H1 (cell line): Measurements from ENCODE around the gene KIR2DL4. TPM values are rescaled to one million over a fixed set of nuclear protein-coding genes. Genes with fewer than 3 reads are reported as not detected.
"Not testable (repeated sequence)": the region's sequence is repeated elsewhere in the genome, so short reads cannot be mapped to it uniquely, and the experiment has no call there.

Experiments
- CTCF ChIA-PET: fragments of 300-600 bp; sonication (Branson Sonifier 250); formaldehyde crosslinking; loops from one replicate; lab custom pipeline; 2021; ENCODE audit not compliant: partially characterized antibody; lab: Charles Lee
- POLR2A ChIA-PET: fragments of 300-600 bp; sonication (Branson Sonifier 250); formaldehyde crosslinking; loops from one replicate; lab custom pipeline; 2021; ENCODE audit warnings: inconsistent platforms; ENCODE audit not compliant: partially characterized antibody; lab: Charles Lee
- DNase-seq, 2 experiments: peaks; one replicate each; pipeline versions ENCODE4 v3.0.0 to v3.0.0-alpha.2; 2010 to 2022; ENCODE audit warnings: low spot score in 2 of 2, low read depth in 1 of 2, mixed read lengths in 1 of 2
- FAIRE-seq: peaks from 2 replicates; lab custom pipeline; 2011; peaks lifted over from hg19 to GRCh38; lab: Jason Lieb, UNC
- H2AFZ ChIP-seq: 2 replicates; pipeline ENCODE4 v1.8.1; 2012; ENCODE audit warnings: low read length, inconsistent platforms
- H2AK5ac ChIP-seq: 2 replicates; pipeline ENCODE4 v1.6.1; 2013; ENCODE audit warnings: low read depth, low read length
- H2BK120ac ChIP-seq: replicated peaks from 2 replicates; pipeline ENCODE3; 2013; ENCODE audit warnings: low read depth, low read length, inconsistent platforms
- H2BK12ac ChIP-seq: 2 replicates; pipeline ENCODE4 v1.6.1; 2013; ENCODE audit warnings: low read depth, low read length
- H2BK15ac ChIP-seq: 2 replicates; pipeline ENCODE4 v1.6.1; 2013; ENCODE audit warnings: low read length
- H2BK20ac ChIP-seq: 2 replicates; pipeline ENCODE4 v1.6.1; 2013; ENCODE audit warnings: low read length
- H2BK5ac ChIP-seq: 2 replicates; pipeline ENCODE4 v1.6.1; 2013; ENCODE audit warnings: low read depth, low read length
- H3K14ac ChIP-seq: 2 replicates; pipeline ENCODE4 v1.6.1; 2013; ENCODE audit warnings: inconsistent platforms; ENCODE audit not compliant: insufficient read length
- H3K18ac ChIP-seq: 2 replicates; pipeline ENCODE4 v1.6.1; 2013; ENCODE audit warnings: low read length; ENCODE audit errors: extremely low read depth
- H3K23ac ChIP-seq: 2 replicates; pipeline ENCODE4 v1.6.1; 2013; ENCODE audit warnings: inconsistent platforms; ENCODE audit not compliant: insufficient read length
- H3K23me2 ChIP-seq: 2 replicates; pipeline ENCODE4 v1.6.1; 2013; ENCODE audit warnings: low read depth, low read length
- H3K27ac ChIP-seq: 2 replicates; pipeline ENCODE4 v1.6.1; 2011; ENCODE audit warnings: low read depth, low read length, inconsistent platforms
- H3K27me3 ChIP-seq, 4 experiments: replicated peaks in 1 of 4; 1 replicate in 1 of 4; 2 replicates in 3 of 4; pipeline versions ENCODE4 v1.6.1 to v1.8.1; 2011 to 2013; ENCODE audit warnings: low read length in 3 of 4, mild to moderate bottlenecking in 3 of 4, inconsistent platforms in 2 of 4, mixed read lengths in 2 of 4, moderate library complexity in 1 of 4; ENCODE audit not compliant: control insufficient read depth in 3 of 4, insufficient read depth in 3 of 4; ENCODE audit errors: extremely low read depth in 1 of 4
- H3K36me3 ChIP-seq, 4 experiments: 2 replicates each; pipeline versions ENCODE4 v1.6.1 to v1.8.1; 2011 to 2013; ENCODE audit warnings: mild to moderate bottlenecking in 4 of 4, low read length in 3 of 4, moderate library complexity in 2 of 4, control low read depth in 1 of 4, inconsistent platforms in 1 of 4; ENCODE audit not compliant: insufficient read depth in 4 of 4, control insufficient read depth in 2 of 4
- H3K4ac ChIP-seq: replicated peaks from 2 replicates; pipeline ENCODE3; 2013; ENCODE audit warnings: low read length, low read depth, mixed read lengths, inconsistent platforms; ENCODE audit not compliant: insufficient read length
- H3K4me1 ChIP-seq, 4 experiments: replicated peaks in 1 of 4; 1 replicate in 1 of 4; 2 replicates in 3 of 4; pipeline versions ENCODE4 v1.6.1 to v1.8.1; 2011 to 2013; ENCODE audit warnings: low read length in 3 of 4, inconsistent platforms in 2 of 4, mixed read lengths in 1 of 4; ENCODE audit not compliant: insufficient read depth in 4 of 4, control insufficient read depth in 3 of 4
- H3K4me2 ChIP-seq, 2 experiments: 2 replicates each; pipeline versions ENCODE4 v1.6.1 to v1.8.1; 2011 to 2013; ENCODE audit warnings: low read depth in 2 of 2, low read length in 2 of 2, control low read depth in 1 of 2, inconsistent platforms in 1 of 2, mild to moderate bottlenecking in 1 of 2; ENCODE audit not compliant: insufficient read depth in 1 of 2
- H3K4me3 ChIP-seq, 4 experiments: fragments of 200-600, 300-600 bp in 1 of 4; sonication (generic), shearing (Covaris generic), sonication (Bioruptor Twin) in 1 of 4; 2 replicates each; pipeline versions ENCODE4 v1.5.1 to v1.8.1; 2011 to 2016; ENCODE audit warnings: low read length in 4 of 4, low read depth in 3 of 4, control low read depth in 2 of 4, inconsistent platforms in 2 of 4, mild to moderate bottlenecking in 2 of 4, mixed read lengths in 1 of 4, moderate library complexity in 1 of 4; ENCODE audit not compliant: insufficient read depth in 2 of 4; ENCODE audit errors: extremely low read depth in 1 of 4
- H3K56ac ChIP-seq: replicated peaks from 2 replicates; pipeline ENCODE3; 2013; ENCODE audit warnings: low read depth, mild to moderate bottlenecking, mixed read lengths, low read length, inconsistent platforms; ENCODE audit not compliant: insufficient read length
- H3K79me1 ChIP-seq: 2 replicates; pipeline ENCODE4 v1.6.1; 2013; ENCODE audit warnings: low read depth, low read length, control low read depth
- H3K79me2 ChIP-seq, 2 experiments: 2 replicates each; pipeline versions ENCODE4 v1.6.1 to v1.8.1; 2012 to 2013; ENCODE audit warnings: low read length in 2 of 2, mild to moderate bottlenecking in 2 of 2, inconsistent platforms in 1 of 2; ENCODE audit not compliant: insufficient read depth in 2 of 2, control insufficient read depth in 1 of 2
- H3K9ac ChIP-seq, 4 experiments: replicated peaks in 1 of 4; 1 replicate in 1 of 4; 2 replicates in 3 of 4; pipeline versions ENCODE4 v1.6.1 to v1.8.1; 2011 to 2013; ENCODE audit warnings: low read depth in 3 of 4, low read length in 3 of 4, control low read depth in 2 of 4, mild to moderate bottlenecking in 2 of 4, moderate library complexity in 2 of 4, inconsistent platforms in 1 of 4; ENCODE audit errors: extremely low read depth in 1 of 4
- H3K9me3 ChIP-seq, 2 experiments: 2 replicates each; pipeline versions ENCODE4 v1.6.1 to v1.8.1; 2012 to 2013; ENCODE audit warnings: mild to moderate bottlenecking in 2 of 2, moderate library complexity in 2 of 2, control low read depth in 1 of 2, inconsistent platforms in 1 of 2, low read depth in 1 of 2, low read length in 1 of 2, mixed read lengths in 1 of 2; ENCODE audit not compliant: insufficient read depth in 2 of 2
- H4K20me1 ChIP-seq, 2 experiments: replicated peaks in 1 of 2; 2 replicates each; pipeline versions ENCODE3 to v1.8.1; 2011 to 2013; ENCODE audit warnings: inconsistent platforms in 2 of 2, low read length in 2 of 2, mild to moderate bottlenecking in 1 of 2; ENCODE audit not compliant: insufficient read depth in 2 of 2, control insufficient read depth in 1 of 2
- H4K5ac ChIP-seq: 2 replicates; pipeline ENCODE4 v1.6.1; 2013; ENCODE audit warnings: low read length, low read depth, mixed read lengths, inconsistent platforms; ENCODE audit not compliant: insufficient read length
- H4K8ac ChIP-seq: 2 replicates; pipeline ENCODE4 v1.8.0; 2013; ENCODE audit warnings: mild to moderate bottlenecking, moderate library complexity, low read length, inconsistent platforms; ENCODE audit not compliant: insufficient read depth; ENCODE audit errors: extremely low read depth
- H4K91ac ChIP-seq: replicated peaks from 2 replicates; pipeline ENCODE3; 2013; ENCODE audit warnings: low read length, mixed read lengths, inconsistent platforms; ENCODE audit not compliant: insufficient read length
- WGBS, 2 experiments: shearing (Covaris generic) in 1 of 2; methylation state at CpG; one replicate each; pipeline versions ENCODE4 v1.1.6 to v1.1.7; 2013 to 2015; ENCODE audit warnings: low lambda C conversion rate in 2 of 2, mixed read lengths in 2 of 2, inconsistent platforms in 1 of 2, low coverage in 1 of 2, missing lambda C conversion rate in 1 of 2; ENCODE audit not compliant: insufficient replicate concordance in 2 of 2, insufficient coverage in 1 of 2, insufficient read length in 1 of 2; ENCODE audit errors: extremely low coverage in 1 of 2, missing lambda C conversion rate in 1 of 2; 5-methylcytosine and 5-hydroxymethylcytosine counted together
- polyA plus RNA-seq, 7 experiments: library from polyadenylated mRNA; depleted of rRNA in 3 of 7; stranded (reverse) in 5 of 7; unstranded in 2 of 7; fragments of >200 nt in 5 of 7; fragments of 200-250 nt in 2 of 7; gene quantifications; 1 replicate in 5 of 7; 2 replicates in 1 of 7; 4 replicates in 1 of 7; pipeline versions ENCODE4 v1.2.1 to v1.2.3, GENCODE V29; 2011 to 2013; ENCODE audit warnings: missing spikeins in 2 of 7, mixed read lengths in 2 of 7
- total RNA-seq: library from RNA; stranded (reverse); fragmentation: NEBNext Ultra II Directional; extraction: Animal tissue kit (Norgen Biotek cat#: 25700); gene quantifications from 2 replicates; pipeline ENCODE4 v1.2.1, GENCODE V29; 2021

The KIR2DL4 gene
- total and polyA plus RNA-seq, 2 of the 8 experiments (the other 6 are each of a cell fraction or from before 2014, with no cell fraction given): not detected

DNA sequence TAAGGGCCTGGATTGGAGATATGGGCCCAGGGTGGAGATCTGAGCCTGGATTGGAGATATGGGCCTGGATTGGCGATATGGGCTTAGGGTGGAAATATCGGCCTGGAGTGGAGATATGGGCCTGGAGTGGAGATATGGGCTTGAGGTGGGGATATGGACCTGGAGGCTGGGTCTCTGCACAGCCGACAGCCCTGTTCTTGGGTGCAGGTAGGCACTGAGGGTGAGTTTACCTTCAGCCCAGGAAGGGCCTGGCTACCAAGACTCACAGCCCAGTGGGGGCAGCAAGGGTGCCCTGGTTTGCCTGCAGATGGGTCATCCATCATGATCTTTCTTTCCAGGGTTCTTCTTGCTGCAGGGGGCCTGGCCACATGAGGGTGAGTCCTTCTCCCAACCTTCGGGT, 32.9 kb upstream of the KIR2DL4 start:
- WGBS, 2 experiments: 80% methylated on average over 4 of the region's 4 CpGs; no CpG with 5 or more reads in 1 of the 2 experiments
- H3K36me3 ChIP-seq, H3K4me2 ChIP-seq, DNase-seq, H3K79me2 ChIP-seq, H3K9ac ChIP-seq, H2AFZ ChIP-seq, H2BK120ac ChIP-seq, H2BK15ac ChIP-seq, H3K56ac ChIP-seq, H3K4ac ChIP-seq, H2AK5ac ChIP-seq, H2BK5ac ChIP-seq, H3K79me1 ChIP-seq, H3K27me3 ChIP-seq, H3K23me2 ChIP-seq, H3K4me3 ChIP-seq, FAIRE-seq, H4K20me1 ChIP-seq, H3K27ac ChIP-seq, H3K14ac ChIP-seq, H4K5ac ChIP-seq, H2BK12ac ChIP-seq, H4K91ac ChIP-seq, H4K8ac ChIP-seq, H2BK20ac ChIP-seq, H3K23ac ChIP-seq, H3K4me1 ChIP-seq, POLR2A ChIA-PET, CTCF ChIA-PET, H3K18ac ChIP-seq: not testable (repeated sequence)
- H3K9me3 ChIP-seq: peaks cover 37 to 67% of the 10 kb centered on the region in 2 experiments
